GM12878 (cell line): ENCODE measurements around the gene RAB11A. TPM values are rescaled to one million over a fixed set of nuclear protein-coding genes. Genes with fewer than 3 reads are reported as not detected.

Experiments
- BCLAF1 ChIP-seq: fragments of 450-650 bp; IDR thresholded peaks from 2 replicates; pipeline ENCODE4 v1.6.1; 2017; ENCODE audit warnings: antibody characterized with exemption, mild to moderate bottlenecking, moderate library complexity
- CBX5 ChIP-seq: sonication (generic); IDR thresholded peaks from 2 replicates; pipeline ENCODE4 v1.6.1; 2016; ENCODE audit warnings: low read depth, moderate library complexity, mild to moderate bottlenecking, inconsistent platforms
- CEBPZ ChIP-seq: fragments of 150-350 bp; IDR thresholded peaks from 2 replicates; pipeline ENCODE4 v1.6.1; 2016; ENCODE audit warnings: low read depth, low read length
- CHD2 ChIP-seq: IDR thresholded peaks from 2 replicates; pipeline ENCODE4 v1.6.1; 2011; ENCODE audit warnings: low read depth, low read length, improper control_type of control experiment, borderline replicate concordance
- E4F1 ChIP-seq: fragments of 450-650 bp; IDR thresholded peaks from 2 replicates; pipeline ENCODE4 v1.6.1; 2018; ENCODE audit warnings: borderline replicate concordance, mild to moderate bottlenecking; ENCODE audit not compliant: partially characterized antibody
- EED ChIP-seq: sonication (generic); IDR thresholded peaks from 2 replicates; pipeline ENCODE4 v1.6.1; 2016; ENCODE audit warnings: antibody characterized with exemption, low read depth
- HDAC2 ChIP-seq: fragments of 200-600 bp; sonication (generic); IDR thresholded peaks from 2 replicates; pipeline ENCODE4 v1.6.1; 2017
- MEF2B ChIP-seq: fragments of 450-650 bp; IDR thresholded peaks from 2 replicates; pipeline ENCODE4 v1.6.1; 2018; ENCODE audit warnings: mild to moderate bottlenecking, moderate library complexity; ENCODE audit not compliant: partially characterized antibody, poor library complexity, severe bottlenecking
- NFIC ChIP-seq: IDR thresholded peaks from 2 replicates; pipeline ENCODE4 v1.6.1; 2012; ENCODE audit warnings: low read depth, mild to moderate bottlenecking, inconsistent platforms, low read length, moderate library complexity
- NFYB ChIP-seq: IDR thresholded peaks from 2 replicates; pipeline ENCODE4 v1.6.1; 2011; ENCODE audit warnings: low read depth, mild to moderate bottlenecking, low read length, improper control_type of control experiment, moderate library complexity; ENCODE audit not compliant: insufficient read depth
- PBX3 ChIP-seq: IDR thresholded peaks from 2 replicates; pipeline ENCODE4 v1.6.1; 2011; ENCODE audit warnings: mild to moderate bottlenecking, low read depth, low read length, moderate library complexity; ENCODE audit not compliant: insufficient replicate concordance
- RAD51 ChIP-seq: fragments of 450-650 bp; IDR thresholded peaks from 2 replicates; pipeline ENCODE4 v1.6.1; 2016; ENCODE audit warnings: moderate library complexity, mild to moderate bottlenecking, inconsistent platforms
- RBBP5 ChIP-seq: fragments of 200-600 bp; sonication (generic); conservative IDR thresholded peaks from 2 replicates; pipeline ENCODE4 v1.6.1; 2016
- RELB ChIP-seq: fragments of 450-650 bp; IDR thresholded peaks from 2 replicates; pipeline ENCODE4 v1.6.1; 2017; ENCODE audit warnings: low read depth, mild to moderate bottlenecking, moderate library complexity
- RFX5 ChIP-seq: IDR thresholded peaks from 2 replicates; pipeline ENCODE4 v1.6.1; 2011; ENCODE audit warnings: low read depth, low read length, improper control_type of control experiment
- SMC3 ChIP-seq: IDR thresholded peaks from 2 replicates; pipeline ENCODE4 v1.6.1; 2011; ENCODE audit warnings: low read length, improper control_type of control experiment, borderline replicate concordance
- ZNF217 ChIP-seq: fragments of 450-650 bp; IDR thresholded peaks from 2 replicates; pipeline ENCODE4 v1.6.1; 2017; ENCODE audit warnings: antibody characterized with exemption, mild to moderate bottlenecking
- polyA plus RNA-seq, 11 experiments: library from polyadenylated mRNA; depleted of rRNA in 4 of 11; unstranded in 6 of 11; stranded (reverse) in 5 of 11; fragments of >200 nt; fragmentation: Nextera tagmentation in 4 of 11; fragmentation: Illumina TruSeq in 1 of 11; extraction: Ambion mirVana in 4 of 11; extraction: Trizol in 1 of 11; gene quantifications; 1 replicate in 1 of 11; 2 replicates in 10 of 11; pipeline versions ENCODE4 v1.2.1 to v1.2.3, GENCODE V29; 2011 to 2016; ENCODE audit warnings: inconsistent platforms in 2 of 11, missing spikeins in 2 of 11, low read depth in 1 of 11
- total RNA-seq, 4 experiments: library from RNA; depleted of rRNA in 3 of 4; stranded (reverse); fragments of >200 nt in 3 of 4; fragmentation: Illumina TruSeq in 1 of 4; extraction: Trizol in 1 of 4; gene quantifications; 2 replicates each; pipeline versions ENCODE4 v1.2.1 to v1.2.3, GENCODE V29; 2013 to 2021

The RAB11A gene
- total and polyA plus RNA-seq, 10 of the 15 experiments (the other 5 are each of a cell fraction or from before 2014, with no cell fraction given): 128 to 387 (median 224) TPM

GRCh38 chr15:65920825-65921309 lies 51.6 kb downstream of the RAB11A start (continued):
- TF ChIP-seq RELB: peak; percentile 62; the same call in 1 of the 2 replicates
- no peak for TF ChIP-seq NFYB
- peak; percentile 45; the same call in 1 of the 2 replicates for TF ChIP-seq EED
- TF ChIP-seq RBBP5: no peak
- TF ChIP-seq SMC3: no peak
- no peak for TF ChIP-seq RAD51
- TF ChIP-seq E4F1: no peak
- peak; percentile 52; the same call in 1 of the 2 replicates for TF ChIP-seq CHD2
- no peak for TF ChIP-seq RFX5
- TF ChIP-seq PBX3: peak; percentile 9
- no peak for TF ChIP-seq CEBPZ
- peak; percentile 98 for TF ChIP-seq ZNF217
- peak; percentile 98 for TF ChIP-seq MEF2B
- peak; percentile 68; the same call in 1 of the 2 replicates for TF ChIP-seq NFIC
- 0 out of 2 replicates have a peak, but pooled peaks have one; percentile 49 for TF ChIP-seq CBX5
- TF ChIP-seq HDAC2: no peak
- no peak for TF ChIP-seq BCLAF1
